Measurements from ENCODE around the gene SCART1. TPM values are rescaled to one million over a fixed set of nuclear protein-coding genes. Genes with fewer than 3 reads are reported as not detected.

Gene SCART1
- total and polyA plus RNA-seq, 2 donors (not counting 3 experiments of a cell fraction or from before 2014, with no cell fraction given): 0.90 to 1.0 TPM

DNA sequence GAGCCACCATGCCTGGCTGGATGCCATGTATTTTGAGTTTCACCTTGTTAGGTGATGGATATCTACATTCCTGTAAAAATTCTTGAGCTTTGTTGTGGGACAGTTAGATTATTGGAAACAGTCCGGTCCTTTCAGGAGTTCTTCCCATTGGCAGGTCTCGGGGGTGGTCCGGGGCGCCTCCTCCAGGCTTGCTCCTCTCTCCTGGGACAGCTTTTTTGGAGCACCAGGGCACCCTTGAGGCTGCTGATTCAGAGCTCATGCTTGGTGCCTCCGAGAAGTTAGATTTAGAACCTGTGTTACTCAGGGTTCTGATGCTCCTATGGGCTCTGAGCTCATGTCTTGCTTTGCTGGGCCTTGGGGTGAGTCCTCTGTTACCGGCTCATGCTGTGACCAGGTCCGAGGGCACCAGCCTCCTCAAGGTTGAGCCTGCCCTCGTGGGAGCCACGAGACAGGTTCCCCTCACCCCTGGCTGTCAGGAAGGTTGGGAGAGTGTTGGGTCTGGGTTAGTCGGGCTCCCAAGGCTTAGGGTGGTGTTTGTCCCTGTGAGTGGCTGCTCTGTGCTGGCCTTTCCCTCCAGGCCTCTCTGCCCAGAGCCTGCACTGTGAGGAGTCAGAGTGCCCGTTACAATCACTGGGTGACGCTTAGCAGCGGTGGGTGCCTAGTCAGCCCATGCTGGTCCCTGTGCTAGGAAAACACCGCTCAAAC lies 35.3 kb upstream of the SCART1 start:
- ChIA-PET POLR2A (no interaction called here), CTCF (no interaction called here)
- Histone ChIP-seq H3K36me3 (ENCODE audit: control insufficient read depth in 2 of 2, extremely low read depth in 1 of 2, insufficient read depth in 2 of 2, low read length in 2 of 2) (peaks cover 4 to 13% of the 10 kb centered on the region in 2 experiments), H4K20me1 (replicated peaks; ENCODE audit: control insufficient read depth, extremely low read depth, insufficient read depth, low read length) (no peaks in the 10 kb centered on the region), H3K4me1 (ENCODE audit: control insufficient read depth, extremely low read depth, insufficient read depth, low read length) (no peaks in the 10 kb centered on the region), H3K4me3 (replicated peaks in 1 of 3; ENCODE audit: insufficient read depth in 1 of 3, low read depth in 1 of 3, low read length in 3 of 3) (no peak overlapping the region), H3K27me3 (ENCODE audit: control insufficient read depth in 2 of 2, insufficient read depth in 2 of 2, low read length in 2 of 2) (peaks cover 7 to 8% of the 10 kb centered on the region in 2 experiments), H3K9ac (replicated peaks; ENCODE audit: extremely low read depth, insufficient read depth, low read length) (no peak overlapping the region), H2AFZ (ENCODE audit: low read depth, low read length) (no peak overlapping the region), H3K4me2 (ENCODE audit: insufficient read depth, low read length) (no peak overlapping the region), H3K79me2 (ENCODE audit: control insufficient read depth, insufficient read depth, low read length) (peaks cover 3% of the 10 kb centered on the region), H3K27ac (ENCODE audit: insufficient read depth, low read depth, low read length) (no peak overlapping the region), H3K9me3 (replicated peaks; ENCODE audit: control insufficient read depth, insufficient read depth, low read length) (no peaks in the 10 kb centered on the region), H3K9me1 (replicated peaks; ENCODE audit: control insufficient read depth, extremely low read depth, insufficient read depth, low read length) (no peaks in the 10 kb centered on the region)
- FAIRE-seq (no peak), DNase-seq (ENCODE audit: low read depth, low spot score) (no peak)
- dilution Hi-C loops (cut with MboI; ENCODE audit: extremely low pct_ligation_motif_present, low sequenced_read_pairs): no loop called here
- BruUV-seq (replicated peaks): no TSS peak
- no peak for TF ChIP-seq JUN (IDR thresholded peaks at IDR 0.05; ENCODE audit: borderline replicate concordance, insufficient read depth, insufficient read length, low read depth)
- TF ChIP-seq POLR2A (IDR thresholded peaks at IDR 0.05; ENCODE audit: low read depth, low read length): no peak
- TF ChIP-seq CTCF (IDR thresholded peaks at IDR 0.05; ENCODE audit: extremely low read depth in 1 of 2, insufficient read depth in 1 of 2, low read depth in 1 of 2, low read length in 2 of 2): no peak
- no peak for TF ChIP-seq MYC (IDR thresholded peaks at IDR 0.05; ENCODE audit: low read depth, low read length)
- TF ChIP-seq FOS (IDR thresholded peaks at IDR 0.05; ENCODE audit: borderline replicate concordance, insufficient read depth, low read length): no peak
- no peak for TF ChIP-seq GATA2 (IDR thresholded peaks at IDR 0.05; ENCODE audit: insufficient read depth, insufficient read length, low read depth, low read length)
- TF ChIP-seq MAX (IDR thresholded peaks at IDR 0.05; ENCODE audit: insufficient read depth, insufficient read length): no peak
- TF ChIP-seq EZH2 (IDR thresholded peaks at IDR 0.05; ENCODE audit: borderline replicate concordance, low read depth, low read length, severe bottlenecking): no peak
- intact Hi-C loops (cut with micrococcal nuclease): no loop called here
